Measurements from ENCODE around the gene PLB1.

GRCh38 chr2:28595323-28595722 lies 99.5 kb downstream of the PLB1 start:
- no peak for TF ChIP-seq CTCF (conservative IDR thresholded peaks at IDR 0.05; ENCODE audit: low read length)
- no peak for TF ChIP-seq EZH2phosphoT487 (IDR thresholded peaks at IDR 0.05; ENCODE audit: borderline replicate concordance)
